HG02588 (cell line): Measurements from ENCODE around the gene INS.

Experiments
- ATAC-seq: cut with Tn5 transposase; IDR thresholded peaks from one replicate; pipeline ENCODE4 v1.9.1; 2021; ENCODE audit warnings: mild to moderate bottlenecking, moderate library complexity; ENCODE audit not compliant: unreplicated experiment

Gene INS

GRCh38 chr11:2149864-2150847 lies 10.9 kb downstream of the INS start:
- no peak for ATAC-seq

GRCh38 chr11:2149460-2149859 lies 11.5 kb downstream of the INS start:
- ATAC-seq = no peak

DNA sequence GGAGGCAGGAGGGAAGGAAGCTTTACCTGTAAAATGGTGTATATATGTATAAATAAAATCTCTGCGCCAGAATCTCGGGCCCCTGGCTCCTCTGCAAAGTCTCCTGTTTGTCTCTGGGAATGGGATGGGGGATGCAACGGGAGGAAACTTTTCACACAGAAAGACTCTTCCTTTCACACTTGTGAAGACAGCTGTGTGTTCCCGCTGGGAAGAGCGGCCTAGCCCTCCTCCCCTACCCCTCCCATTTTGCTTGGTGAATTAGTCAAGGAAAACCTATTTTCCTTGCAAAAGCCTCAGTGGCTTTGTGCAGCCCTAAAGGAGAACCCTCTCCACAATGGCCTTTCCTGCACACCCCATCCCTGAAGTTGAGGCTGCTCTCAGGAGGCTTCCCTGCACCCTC lies 12.4 kb downstream of the INS start:
- no peak for ATAC-seq

DNA sequence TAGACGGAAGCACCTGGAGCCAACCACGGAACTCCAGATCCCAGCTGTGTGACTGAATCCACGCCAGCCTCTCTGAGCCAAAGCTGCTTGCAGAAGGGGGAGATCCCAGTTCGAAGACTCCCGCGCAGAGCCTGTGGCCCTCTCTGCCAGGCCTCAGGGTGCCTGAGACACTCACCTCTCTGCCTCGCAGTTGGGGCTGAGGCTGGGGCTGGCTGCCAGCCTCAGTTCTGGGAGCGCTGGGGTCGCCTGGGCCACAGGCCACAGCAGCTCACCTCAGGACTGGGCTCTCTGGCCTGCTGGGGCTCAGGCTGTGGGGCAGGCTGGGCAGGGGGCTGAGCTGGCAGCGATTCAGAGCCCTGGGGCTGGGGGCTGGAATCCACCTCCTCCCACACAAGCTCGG lies 13.6 kb downstream of the INS start:
- ATAC-seq = no peak

GRCh38 chr11:2146051-2146450 lies 15.0 kb downstream of the INS start:
- ATAC-seq = no peak

DNA sequence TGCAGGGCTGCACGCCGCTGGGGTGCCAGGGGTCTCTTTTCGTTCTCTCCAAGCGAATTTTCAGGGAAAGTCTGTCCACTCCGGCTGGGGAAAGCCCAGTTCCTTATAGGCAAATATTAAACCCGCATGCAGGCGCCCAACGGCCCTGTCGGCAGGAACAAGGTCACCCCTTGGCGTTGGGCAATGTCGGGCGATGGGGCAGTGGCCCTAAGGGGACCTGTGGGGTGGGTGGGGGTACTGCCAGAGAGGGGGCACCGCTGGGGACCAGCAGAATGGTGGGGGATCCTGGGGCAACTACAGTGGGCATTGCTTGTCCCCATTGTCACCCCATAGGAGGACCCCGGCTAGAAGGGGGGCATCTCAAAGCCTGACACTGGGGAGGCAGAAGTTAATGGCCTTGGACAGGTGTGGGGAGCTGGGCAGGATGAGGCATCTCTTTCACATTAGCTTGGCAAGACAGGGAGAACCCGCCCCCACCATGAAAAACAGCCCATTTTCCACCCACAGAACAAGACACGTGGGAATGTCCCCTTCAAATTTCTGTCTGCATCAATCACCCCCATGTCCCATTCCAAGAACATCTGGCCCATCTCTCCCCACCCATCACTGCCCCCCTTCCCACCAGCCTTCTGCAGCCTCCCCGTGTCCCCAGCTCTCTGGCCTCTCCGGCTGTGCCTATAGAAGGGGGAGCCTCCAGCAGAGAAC lies 16.3 kb downstream of the INS start:
- no peak for ATAC-seq

DNA sequence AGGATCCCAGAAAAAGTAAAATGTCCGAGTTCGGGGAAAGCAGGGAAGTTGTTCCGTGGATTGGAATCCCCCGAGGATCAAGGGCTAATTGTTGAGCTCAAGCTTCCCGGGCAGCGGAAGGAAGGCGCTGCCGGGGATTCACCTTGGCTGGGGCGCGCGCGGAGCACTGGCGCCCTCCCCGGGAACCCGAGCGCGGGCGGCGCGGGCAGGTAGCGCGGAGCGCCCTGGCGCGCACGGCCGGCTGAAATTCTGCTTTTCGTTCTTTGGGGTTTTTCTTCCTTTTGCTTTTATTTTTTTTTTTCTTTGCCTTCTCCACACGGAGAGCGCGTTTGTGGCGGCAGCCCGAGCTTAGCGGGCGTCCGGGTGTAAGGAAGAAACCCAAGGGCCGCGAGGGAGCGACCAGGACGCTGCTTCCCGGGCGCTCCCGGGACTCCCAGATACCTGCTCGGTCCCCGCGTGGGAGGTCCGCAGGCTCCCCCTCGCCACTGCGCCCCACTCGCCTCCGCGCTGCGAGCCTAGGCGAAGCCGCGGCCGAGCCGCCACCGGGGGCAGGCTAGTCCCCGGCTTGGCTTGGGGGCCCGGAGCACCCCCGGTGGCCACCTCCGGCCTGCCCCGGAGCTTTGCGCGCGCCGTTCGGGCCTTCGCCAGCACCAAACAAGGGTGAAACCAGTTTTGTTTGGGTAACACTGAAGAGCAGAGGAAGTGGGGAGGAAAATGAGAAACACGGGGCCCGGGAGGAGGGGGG lies 17.0 kb downstream of the INS start:
- no peak for ATAC-seq

DNA sequence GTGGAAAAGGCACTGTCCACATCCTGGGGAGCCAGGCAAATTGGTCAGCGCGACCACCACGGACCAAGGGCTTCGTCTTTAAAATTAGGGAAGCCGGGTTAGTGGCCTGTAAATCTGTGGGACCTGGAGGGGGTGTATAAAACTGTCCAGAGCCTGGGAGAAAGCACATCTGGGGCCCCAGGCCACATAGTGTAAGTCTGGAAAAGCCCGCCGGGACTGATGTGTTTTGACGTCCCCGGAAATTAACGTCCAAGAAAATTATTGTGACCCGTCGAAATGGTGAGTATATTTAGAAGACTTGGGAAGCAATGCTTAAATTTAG lies 17.6 kb downstream of the INS start:
- no peak for ATAC-seq

DNA sequence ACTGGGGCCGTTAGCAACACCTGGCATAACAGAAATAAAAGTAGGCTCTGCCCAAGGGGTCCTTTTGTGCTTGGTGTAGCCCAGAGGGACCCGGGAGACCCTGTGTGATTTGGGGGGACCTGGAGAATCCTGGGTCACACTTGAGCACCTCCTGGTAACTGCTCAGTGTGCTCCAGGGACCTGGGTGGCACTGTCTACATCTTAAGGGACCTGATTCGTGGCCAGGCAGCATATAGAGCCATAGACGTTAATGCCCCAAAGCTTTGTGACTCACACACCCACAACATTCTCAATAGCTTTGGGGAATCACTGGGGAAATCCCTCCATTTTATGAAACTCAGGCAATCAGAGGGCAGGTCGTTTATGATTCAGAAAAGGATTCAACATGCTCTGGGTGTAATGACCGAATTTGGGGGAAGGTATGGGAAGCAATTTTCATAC lies 18.2 kb downstream of the INS start:
- no peak for ATAC-seq

DNA sequence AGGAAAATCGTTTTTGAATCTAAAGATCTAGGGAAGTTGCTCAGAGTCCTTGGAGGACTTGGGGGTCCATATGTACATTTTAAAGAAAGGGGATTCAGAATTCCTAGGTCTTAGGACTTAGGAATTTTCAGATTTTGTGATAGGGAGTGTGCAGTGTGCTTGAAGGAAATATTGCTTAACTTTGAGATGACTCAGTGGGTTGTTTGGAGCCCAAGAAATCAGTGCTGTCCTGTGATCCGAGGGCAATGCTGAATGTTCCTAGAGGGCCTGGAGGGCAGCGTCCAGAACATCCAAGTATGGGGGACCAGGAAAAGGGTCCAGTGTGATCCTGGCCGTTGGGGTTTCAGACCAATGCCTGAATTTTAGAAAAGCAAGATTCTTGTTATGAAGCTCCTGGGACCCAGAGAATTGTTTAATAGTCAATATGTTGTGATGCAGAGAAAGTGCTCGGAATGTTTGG lies 18.7 kb downstream of the INS start:
- ATAC-seq = no peak

- no peak for ATAC-seq
Observed at GRCh38 chr11:2140411-2141400, 20.3 kb downstream of the INS start.

DNA sequence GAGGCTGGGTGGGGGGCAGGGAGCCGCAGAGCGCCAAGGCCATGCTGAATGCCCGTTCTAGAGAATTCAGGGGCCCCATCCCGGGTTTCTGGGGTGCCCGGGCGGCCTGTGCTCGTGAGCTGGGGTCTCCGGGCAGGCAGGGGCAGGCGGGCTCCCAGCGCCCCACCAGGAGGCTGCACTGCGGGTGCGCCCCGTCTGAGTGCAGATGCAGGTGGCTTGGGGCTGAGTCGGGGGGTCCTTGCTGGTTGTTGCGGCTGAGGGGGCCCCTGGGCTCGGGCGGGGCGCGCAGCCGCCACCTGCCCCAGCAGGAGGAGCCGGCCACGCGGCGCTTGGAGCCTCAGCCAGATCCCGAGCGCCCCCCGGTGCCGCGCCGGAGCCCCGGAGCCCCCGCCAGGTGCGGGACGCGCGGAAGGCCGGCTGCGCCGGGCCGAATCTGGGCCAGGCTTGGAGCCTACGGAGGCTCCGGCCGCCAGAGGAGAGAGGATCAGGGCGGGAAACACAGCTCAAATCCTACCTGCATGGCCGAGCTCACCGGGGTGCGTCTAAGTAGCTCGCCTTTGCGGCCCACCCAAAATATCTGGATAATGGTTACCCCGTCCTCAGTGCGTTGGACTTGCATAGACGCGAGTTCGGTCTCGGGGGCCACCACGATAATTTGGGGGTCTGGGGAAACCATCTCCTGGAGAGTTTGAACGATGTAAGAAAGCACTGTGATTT lies 21.2 kb downstream of the INS start:
- no peak for ATAC-seq

GRCh38 chr11:2139123-2139521 lies 21.9 kb downstream of the INS start, which contains the start of gene IGF2:
Gene IGF2 (minus strand): TSS chr11:2139389. CDS start chr11:2135523, 3,866 bp downstream.
- ATAC-seq = no peak

DNA sequence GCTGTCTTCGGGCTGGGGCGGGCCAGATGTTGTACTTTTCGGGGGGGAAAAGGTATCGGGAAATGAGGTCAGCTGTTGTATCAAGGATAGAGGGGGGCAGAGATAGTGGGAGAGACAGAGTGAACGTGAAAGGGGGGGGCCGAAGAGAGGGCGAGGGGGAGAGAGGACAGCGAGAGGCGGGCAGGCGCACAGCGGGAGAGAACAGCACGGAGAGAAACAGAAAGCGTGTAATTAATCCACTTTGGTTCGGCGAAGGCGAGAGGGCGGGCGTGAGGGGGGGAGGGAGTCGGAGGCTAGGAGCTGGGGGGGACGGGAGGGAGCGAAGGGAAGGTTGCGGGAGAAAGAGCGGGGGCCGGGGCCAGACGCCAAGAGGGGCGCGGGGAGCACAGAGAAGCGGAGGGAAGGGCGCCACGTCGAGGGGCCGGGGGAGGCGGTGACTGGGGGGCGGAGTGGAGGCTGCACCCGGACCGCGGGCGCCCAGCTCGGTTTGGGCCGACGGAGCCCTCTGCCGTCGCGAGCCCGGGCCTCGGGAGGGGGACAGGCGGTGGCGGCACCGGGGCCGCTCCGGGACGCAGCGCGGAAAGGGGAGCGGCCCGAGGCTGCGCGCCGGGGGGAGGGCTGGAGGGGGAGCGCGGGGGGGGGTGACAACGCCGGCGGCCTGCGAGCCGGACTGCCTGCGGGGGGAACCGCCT lies 22.4 kb downstream of the INS start:
- ATAC-seq = no peak

DNA sequence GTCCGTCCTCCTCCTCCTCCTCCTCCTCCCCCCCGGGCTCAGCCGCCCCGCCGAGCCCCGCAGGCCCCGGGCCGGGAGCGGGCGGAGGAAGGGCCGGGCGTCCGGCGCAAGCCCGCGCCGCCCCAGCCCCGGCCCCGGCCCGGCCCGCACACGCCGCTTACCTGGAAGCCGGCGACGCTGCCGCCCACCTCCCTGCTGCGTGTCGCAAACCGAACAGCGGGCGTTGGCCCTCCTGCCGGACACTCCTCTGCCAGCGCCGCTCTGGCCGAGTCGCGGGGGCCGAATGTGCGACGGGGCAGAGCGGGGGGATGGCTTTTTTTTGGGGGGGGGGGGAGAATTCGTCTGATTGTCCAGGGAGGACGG lies 23.0 kb downstream of the INS start:
- ATAC-seq = no peak

GRCh38 chr11:2137202-2138067 lies 23.6 kb downstream of the INS start:
- no peak for ATAC-seq

DNA sequence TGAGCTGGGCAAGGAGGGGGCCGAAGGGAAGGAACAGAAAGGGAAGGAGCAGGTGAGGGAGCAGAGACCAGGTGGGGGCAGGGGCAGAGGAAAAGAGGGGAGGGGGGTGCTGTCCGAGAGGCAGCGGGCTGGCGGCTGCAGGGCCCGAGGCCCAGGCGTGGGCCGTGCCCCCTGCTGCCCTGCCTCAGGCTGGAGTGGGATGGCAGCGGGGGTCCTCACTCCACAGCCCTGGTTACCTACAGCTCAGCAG lies 24.1 kb downstream of the INS start:
- ATAC-seq = no peak

DNA sequence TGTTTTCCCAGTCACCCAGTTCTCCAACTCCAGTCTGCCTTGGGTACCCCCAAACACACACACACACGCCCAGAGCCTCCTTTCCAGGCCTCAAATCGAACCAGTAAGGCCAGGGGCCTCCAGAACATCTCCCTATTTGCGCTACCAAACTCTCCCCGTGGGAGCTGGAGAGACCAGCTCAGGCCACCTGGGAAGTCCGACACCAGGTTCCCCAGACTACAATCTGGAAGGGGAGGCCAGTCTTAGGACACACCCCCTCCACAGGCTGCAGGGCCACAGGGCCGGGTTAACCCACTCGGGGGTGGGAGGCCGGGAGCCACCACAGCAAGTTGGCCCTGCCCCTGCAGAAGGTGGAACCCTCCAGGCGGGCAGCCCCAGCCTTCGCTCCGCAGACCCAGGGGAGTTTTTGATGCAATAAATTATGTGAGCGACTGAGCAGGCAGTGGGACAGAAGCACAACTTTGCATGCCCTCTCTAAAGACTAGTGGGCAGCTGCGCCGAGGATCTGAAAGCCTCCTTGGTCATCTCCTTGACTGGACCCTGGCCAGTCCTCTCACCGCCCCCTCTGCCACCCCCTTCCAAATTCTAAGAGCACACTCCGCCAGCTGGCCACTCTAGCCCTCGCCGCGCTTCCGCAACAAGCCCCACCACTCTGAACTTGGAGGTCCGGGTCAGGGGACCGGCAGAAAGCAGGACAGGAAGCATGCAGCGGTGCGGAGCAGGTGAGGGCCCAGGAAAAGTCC lies 24.6 kb downstream of the INS start:
- no peak for ATAC-seq
